WERI-Rb-1 (cell line): ENCODE data around the gene PPP2R3B.

ENCODE experiments used
- DNase-seq: peaks from one replicate; pipeline ENCODE4 v3.0.0-alpha.2; 2020
- H3K27ac ChIP-seq: fragments of 250-450 bp; sonication (Bioruptor Pico); 2 replicates; pipeline ENCODE4 v1.5.1; 2020; ENCODE audit warnings: mild to moderate bottlenecking, moderate library complexity
- H3K27me3 ChIP-seq: fragments of 250-450 bp; sonication (Bioruptor Pico); 2 replicates; pipeline ENCODE4 v1.5.1; 2021; ENCODE audit warnings: mild to moderate bottlenecking, low read depth, moderate library complexity; ENCODE audit not compliant: insufficient read depth, severe bottlenecking
- H3K36me3 ChIP-seq: fragments of 250-450 bp; sonication (Bioruptor Pico); 2 replicates; pipeline ENCODE4 v1.5.1; 2020; ENCODE audit warnings: mild to moderate bottlenecking, moderate library complexity
- H3K4me3 ChIP-seq: 2 replicates; pipeline ENCODE4 v1.5.1; 2011; ENCODE audit warnings: low read depth, mild to moderate bottlenecking, control low read depth, low read length
- H3K9me3 ChIP-seq: fragments of 250-450 bp; sonication (Bioruptor Pico); 2 replicates; pipeline ENCODE4 v1.5.1; 2021; ENCODE audit warnings: mild to moderate bottlenecking, moderate library complexity; ENCODE audit not compliant: severe bottlenecking
- CTCF ChIP-seq: IDR thresholded peaks from 2 replicates; pipeline ENCODE4 v1.5.1; 2011; ENCODE audit warnings: low read depth, mild to moderate bottlenecking, control low read depth, inconsistent platforms, low read length

PPP2R3B gene

GRCh38 chrX:291411-291901 lies 95.3 kb downstream of the PPP2R3B start:
- H3K27ac ChIP-seq, result no peak overlapping the region
- peaks cover 83% of the 10 kb centered on the region for H3K36me3 ChIP-seq
- peaks cover 4% of the 10 kb centered on the region for H3K9me3 ChIP-seq
- peak; percentile 3 for DNase-seq
- H3K4me3 ChIP-seq, result no peak overlapping the region
- TF ChIP-seq CTCF, result no peak
- H3K27me3 ChIP-seq, result no peaks in the 10 kb centered on the region

GRCh38 chrX:290476-291166 lies 96.1 kb downstream of the PPP2R3B start:
- DNase-seq, result no peak
- no peak overlapping the region for H3K27ac ChIP-seq
- TF ChIP-seq CTCF, result no peak
- H3K4me3 ChIP-seq, result no peak overlapping the region
- peaks cover 4% of the 10 kb centered on the region for H3K9me3 ChIP-seq
- peaks cover 83% of the 10 kb centered on the region for H3K36me3 ChIP-seq
- H3K27me3 ChIP-seq, result no peaks in the 10 kb centered on the region

- DNase-seq, result no peak
- no peak overlapping the region for H3K4me3 ChIP-seq
- H3K27me3 ChIP-seq, result no peaks in the 10 kb centered on the region
- H3K27ac ChIP-seq, result no peak overlapping the region
- peaks cover 87% of the 10 kb centered on the region for H3K36me3 ChIP-seq
- peaks cover 4% of the 10 kb centered on the region for H3K9me3 ChIP-seq
- no peak for TF ChIP-seq CTCF
Observed at GRCh38 chrX:288561-288991, 98.1 kb downstream of the PPP2R3B start.

- Histone ChIP-seq H3K9me3 (no peaks in the 10 kb centered on the region), H3K4me3 (no peak overlapping the region), H3K27me3 (no peaks in the 10 kb centered on the region), H3K36me3 (peaks cover 78% of the 10 kb centered on the region), H3K27ac (no peak overlapping the region)
- no peak for TF ChIP-seq CTCF
- DNase-seq, result no peak
Observed at GRCh38 chrX:287670-288069, 99.0 kb downstream of the PPP2R3B start.

GRCh38 chrX:285076-285677 lies 101.5 kb downstream of the PPP2R3B start:
- peaks cover 55% of the 10 kb centered on the region for H3K36me3 ChIP-seq
- H3K9me3 ChIP-seq, result no peaks in the 10 kb centered on the region
- no peak overlapping the region for H3K27ac ChIP-seq

More at GRCh38 chrX:285076-285677, 101.5 kb downstream of the PPP2R3B start:
- H3K4me3 ChIP-seq, result no peak overlapping the region
- H3K27me3 ChIP-seq, result no peaks in the 10 kb centered on the region
- no peak for DNase-seq
- no peak for TF ChIP-seq CTCF
